Measurements from ENCODE around the gene ANO1. TPM values are rescaled to one million over a fixed set of nuclear protein-coding genes. Genes with fewer than 3 reads are reported as not detected.
A peak's percentile ranks its signal among the peaks of the same experiment; 100 is the strongest.

The ANO1 gene
- polyA plus RNA-seq, 2 of the 4 experiments (the other 2 are of a cell fraction) = 0.27 to 0.44 TPM

DNA sequence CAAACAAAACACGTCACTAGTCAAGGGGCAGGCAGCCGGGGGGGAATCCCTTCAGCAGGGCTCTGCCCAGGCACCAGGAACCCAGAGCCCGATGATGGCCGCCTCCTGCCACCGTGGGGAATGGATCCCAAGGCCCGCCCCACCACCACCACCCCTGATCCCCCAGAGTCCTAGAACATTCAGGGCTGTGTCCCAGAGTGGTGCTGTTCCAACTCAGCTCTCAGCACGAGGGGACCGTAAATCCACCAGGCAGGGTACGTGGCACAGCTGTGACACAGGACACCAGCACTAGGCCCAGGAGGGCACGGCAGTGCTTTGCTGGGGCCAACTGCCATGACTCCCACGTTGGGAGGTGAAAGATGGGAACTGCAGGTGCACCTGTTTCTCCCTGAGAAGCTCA lies 29.6 kb downstream of the ANO1 start:
- FAIRE-seq (no peak), ATAC-seq (no peak), DNase-seq (ENCODE audit: low read depth in 1 of 2, low spot score in 1 of 2) (no peak)
- Histone ChIP-seq H3K9me3 (no peaks in the 10 kb centered on the region), H3K4me3 (no peak overlapping the region), H3K27ac (peak overlapping the region in 1 of 2 experiments; percentile 39; a peak in 1 of 6 replicates), H3K4me2 (no peak overlapping the region), H3K4me1 (peaks cover 4% of the 10 kb centered on the region; the same call in 1 of the 3 replicates)
- 0% methylated on average over 1 of the region's 11 CpGs for WGBS (ENCODE audit: missing lambda C conversion rate)
- TF ChIP-seq ESRRA (IDR thresholded peaks at IDR 0.05; ENCODE audit: borderline replicate concordance, low read length) (no peak), KDM1A (IDR thresholded peaks at IDR 0.05; ENCODE audit: low read depth) (no peak)
- POLR2A ChIA-PET = no interaction called here
- CTCF ChIA-PET = interaction anchor here (0.8 kb wide), 1 partner anchor 197 kb away, joined by 3 read pairs; no protein-coding TSS in a partner anchor

DNA sequence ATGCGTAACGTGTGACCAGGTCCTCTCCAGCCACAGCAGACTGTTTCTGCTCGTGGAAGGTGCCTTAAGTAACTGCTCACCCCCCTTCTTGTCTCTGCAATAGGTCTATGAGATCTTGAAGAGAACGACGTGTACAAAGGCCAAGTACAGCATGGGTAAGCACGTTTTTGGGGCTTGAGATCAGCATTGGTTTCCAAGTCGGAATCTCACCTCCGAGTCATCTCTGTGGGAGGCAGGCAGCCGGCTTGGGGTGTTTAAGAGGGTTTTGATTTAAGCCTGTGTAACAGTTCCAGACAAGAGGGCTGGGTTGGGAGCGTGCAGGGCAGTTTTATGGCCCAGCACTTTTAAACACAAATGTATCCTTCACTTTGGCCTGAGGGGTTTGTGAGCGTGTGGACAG lies 30.1 kb downstream of the ANO1 start:
- FAIRE-seq = no peak
- no peak overlapping the region for H3K4me3 ChIP-seq
- H3K9me3 ChIP-seq = no peaks in the 10 kb centered on the region
- DNase-seq (ENCODE audit: low read depth in 1 of 2, low spot score in 1 of 2) = no peak
- ChIA-PET CTCF (interaction anchor here (0.8 kb wide), 1 partner anchor 198 kb away, joined by 3 read pairs; no protein-coding TSS in a partner anchor), POLR2A (no interaction called here)
- peak; percentile 10 to 15; a peak in 2 of 6 replicates for ATAC-seq
- TF ChIP-seq PHF8 (IDR thresholded peaks at IDR 0.05; ENCODE audit: borderline replicate concordance, low read depth) (no peak), GATA3 (IDR thresholded peaks at IDR 0.05; ENCODE audit: borderline replicate concordance) (no peak), RFX5 (IDR thresholded peaks at IDR 0.05) (no peak), ZNF302 (CRISPR knock-in tag; IDR thresholded peaks at IDR 0.05) (no peak), KDM5A (IDR thresholded peaks at IDR 0.05) (no peak), MYC (IDR thresholded peaks at IDR 0.05; ENCODE audit: borderline replicate concordance, low read length) (no peak), HOXA7 (CRISPR knock-in tag; IDR thresholded peaks at IDR 0.05) (no peak), NFE2L2 (conservative IDR thresholded peaks at IDR 0.05; ENCODE audit: low read length) (no peak), FOSL2 (IDR thresholded peaks at IDR 0.05) (no peak), FOSL2 (CRISPR knock-in tag; IDR thresholded peaks at IDR 0.05) (no peak)
- TF ChIP-seq, protein P1, sequence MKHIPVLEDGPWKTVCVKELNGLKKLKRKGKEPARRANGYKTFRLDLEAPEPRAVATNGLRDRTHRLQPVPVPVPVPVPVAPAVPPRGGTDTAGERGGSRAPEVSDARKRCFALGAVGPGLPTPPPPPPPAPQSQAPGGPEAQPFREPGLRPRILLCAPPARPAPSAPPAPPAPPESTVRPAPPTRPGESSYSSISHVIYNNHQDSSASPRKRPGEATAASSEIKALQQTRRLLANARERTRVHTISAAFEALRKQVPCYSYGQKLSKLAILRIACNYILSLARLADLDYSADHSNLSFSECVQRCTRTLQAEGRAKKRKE (CRISPR knock-in tag; IDR thresholded peaks at IDR 0.05; ENCODE audit: low read depth) = no peak
- H3K27ac ChIP-seq = peak overlapping the region in 1 of 2 experiments; percentile 30; a peak in 1 of 6 replicates
- peaks cover 4% of the 10 kb centered on the region; the same call in 1 of the 3 replicates for H3K4me1 ChIP-seq
- H3K4me2 ChIP-seq = no peak overlapping the region
- 46% methylated on average over 11 of the region's 11 CpGs for whole genome bisulfite sequencing (ENCODE audit: missing lambda C conversion rate)

DNA sequence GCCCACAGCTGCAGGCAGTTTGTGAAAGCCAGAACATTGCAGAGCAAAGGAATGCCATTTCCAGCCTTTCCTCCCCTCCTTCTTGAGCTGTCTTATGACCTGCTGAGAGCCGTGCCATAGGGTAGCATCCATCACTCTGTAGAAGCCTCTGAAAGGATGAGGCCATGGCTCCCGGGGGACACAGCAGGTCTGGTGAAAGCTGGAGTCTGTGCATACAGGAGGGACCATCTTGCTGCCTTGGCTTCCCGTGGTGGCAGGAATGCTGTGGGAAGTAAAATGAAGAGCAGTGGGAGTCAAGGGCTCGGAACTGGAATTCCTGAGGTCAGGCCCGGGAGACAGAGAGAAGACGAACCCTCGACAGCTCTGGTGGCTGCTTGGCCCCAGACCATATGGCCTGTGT lies 30.9 kb downstream of the ANO1 start:
- DNase-seq (ENCODE audit: low read depth in 1 of 2, low spot score in 1 of 2) (no peak), FAIRE-seq (no peak)
- TF ChIP-seq SREBF2 (IDR thresholded peaks at IDR 0.05) (no peak), SMC3 (IDR thresholded peaks at IDR 0.05) (no peak), JUN (IDR thresholded peaks at IDR 0.05) (no peak), NPAS2 (CRISPR knock-in tag; IDR thresholded peaks at IDR 0.05; ENCODE audit: borderline replicate concordance) (no peak), ESRRA (IDR thresholded peaks at IDR 0.05; ENCODE audit: borderline replicate concordance, low read length) (no peak), FOXS1 (CRISPR knock-in tag; IDR thresholded peaks at IDR 0.05) (no peak), TP53 (CRISPR knock-in tag; IDR thresholded peaks at IDR 0.05) (no peak), HOXA7 (CRISPR knock-in tag; IDR thresholded peaks at IDR 0.05) (no peak), FOSB (CRISPR knock-in tag; IDR thresholded peaks at IDR 0.05) (no peak), RARB (CRISPR knock-in tag; IDR thresholded peaks at IDR 0.05) (no peak), EHMT2 (IDR thresholded peaks at IDR 0.05; ENCODE audit: low read depth) (no peak), EHF (CRISPR knock-in tag; IDR thresholded peaks at IDR 0.05) (no peak), ZC3H11A (IDR thresholded peaks at IDR 0.05) (no peak)
- TF ChIP-seq, protein P2, sequence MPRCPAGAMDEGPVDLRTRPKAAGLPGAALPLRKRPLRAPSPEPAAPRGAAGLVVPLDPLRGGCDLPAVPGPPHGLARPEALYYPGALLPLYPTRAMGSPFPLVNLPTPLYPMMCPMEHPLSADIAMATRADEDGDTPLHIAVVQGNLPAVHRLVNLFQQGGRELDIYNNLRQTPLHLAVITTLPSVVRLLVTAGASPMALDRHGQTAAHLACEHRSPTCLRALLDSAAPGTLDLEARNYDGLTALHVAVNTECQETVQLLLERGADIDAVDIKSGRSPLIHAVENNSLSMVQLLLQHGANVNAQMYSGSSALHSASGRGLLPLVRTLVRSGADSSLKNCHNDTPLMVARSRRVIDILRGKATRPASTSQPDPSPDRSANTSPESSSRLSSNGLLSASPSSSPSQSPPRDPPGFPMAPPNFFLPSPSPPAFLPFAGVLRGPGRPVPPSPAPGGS (IDR thresholded peaks at IDR 0.05) = no peak
- TF ChIP-seq, protein P3, sequence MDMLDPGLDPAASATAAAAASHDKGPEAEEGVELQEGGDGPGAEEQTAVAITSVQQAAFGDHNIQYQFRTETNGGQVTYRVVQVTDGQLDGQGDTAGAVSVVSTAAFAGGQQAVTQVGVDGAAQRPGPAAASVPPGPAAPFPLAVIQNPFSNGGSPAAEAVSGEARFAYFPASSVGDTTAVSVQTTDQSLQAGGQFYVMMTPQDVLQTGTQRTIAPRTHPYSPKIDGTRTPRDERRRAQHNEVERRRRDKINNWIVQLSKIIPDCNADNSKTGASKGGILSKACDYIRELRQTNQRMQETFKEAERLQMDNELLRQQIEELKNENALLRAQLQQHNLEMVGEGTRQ (IDR thresholded peaks at IDR 0.05) = no peak
- TF ChIP-seq, protein P4, sequence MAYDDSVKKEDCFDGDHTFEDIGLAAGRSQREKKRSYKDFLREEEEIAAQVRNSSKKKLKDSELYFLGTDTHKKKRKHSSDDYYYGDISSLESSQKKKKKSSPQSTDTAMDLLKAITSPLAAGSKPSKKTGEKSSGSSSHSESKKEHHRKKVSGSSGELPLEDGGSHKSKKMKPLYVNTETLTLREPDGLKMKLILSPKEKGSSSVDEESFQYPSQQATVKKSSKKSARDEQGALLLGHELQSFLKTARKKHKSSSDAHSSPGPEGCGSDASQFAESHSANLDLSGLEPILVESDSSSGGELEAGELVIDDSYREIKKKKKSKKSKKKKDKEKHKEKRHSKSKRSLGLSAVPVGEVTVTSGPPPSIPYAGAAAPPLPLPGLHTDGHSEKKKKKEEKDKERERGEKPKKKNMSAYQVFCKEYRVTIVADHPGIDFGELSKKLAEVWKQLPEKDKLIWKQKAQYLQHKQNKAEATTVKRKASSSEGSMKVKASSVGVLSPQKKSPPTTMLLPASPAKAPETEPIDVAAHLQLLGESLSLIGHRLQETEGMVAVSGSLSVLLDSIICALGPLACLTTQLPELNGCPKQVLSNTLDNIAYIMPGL (CRISPR knock-in tag; IDR thresholded peaks at IDR 0.05; ENCODE audit: borderline replicate concordance) = no peak
- TF ChIP-seq, protein P5, sequence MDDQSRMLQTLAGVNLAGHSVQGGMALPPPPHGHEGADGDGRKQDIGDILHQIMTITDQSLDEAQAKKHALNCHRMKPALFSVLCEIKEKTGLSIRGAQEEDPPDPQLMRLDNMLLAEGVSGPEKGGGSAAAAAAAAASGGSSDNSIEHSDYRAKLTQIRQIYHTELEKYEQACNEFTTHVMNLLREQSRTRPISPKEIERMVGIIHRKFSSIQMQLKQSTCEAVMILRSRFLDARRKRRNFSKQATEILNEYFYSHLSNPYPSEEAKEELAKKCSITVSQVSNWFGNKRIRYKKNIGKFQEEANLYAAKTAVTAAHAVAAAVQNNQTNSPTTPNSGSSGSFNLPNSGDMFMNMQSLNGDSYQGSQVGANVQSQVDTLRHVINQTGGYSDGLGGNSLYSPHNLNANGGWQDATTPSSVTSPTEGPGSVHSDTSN (IDR thresholded peaks at IDR 0.05) = no peak

More for the DNA sequence above, 30.9 kb downstream of the ANO1 start:
- no peak for ATAC-seq
- POLR2A ChIA-PET = no interaction called here
- H3K4me1 ChIP-seq = peaks cover 4% of the 10 kb centered on the region; the same call in 1 of the 3 replicates
- no peak overlapping the region for H3K4me2 ChIP-seq
- H3K4me3 ChIP-seq = no peak overlapping the region
- CTCF ChIA-PET = no interaction called here
- no peaks in the 10 kb centered on the region for H3K9me3 ChIP-seq
- 80% methylated on average over 7 of the region's 7 CpGs for WGBS (ENCODE audit: missing lambda C conversion rate)
- H3K27ac ChIP-seq = no peak overlapping the region; a peak in 1 of 6 replicates

Measured in A549 (cell line).